KMS-11 (cell line): ENCODE measurements around the gene ADGRL1.
A peak's percentile ranks its signal among the peaks of the same experiment; 100 is the strongest.

ENCODE experiments used
- H2AFZ ChIP-seq: fragments of 200-600 bp; sonication (generic); 2 replicates; pipeline ENCODE4 v1.6.1; 2016; ENCODE audit warnings: antibody characterized with exemption, mixed run types, low read depth
- H3K27ac ChIP-seq: fragments of 200-600 bp; sonication (generic); 2 replicates; pipeline ENCODE4 v1.6.1; 2016; ENCODE audit warnings: mild to moderate bottlenecking, mixed run types
- H3K27me3 ChIP-seq: fragments of 200-600 bp; sonication (generic); 2 replicates; pipeline ENCODE4 v1.6.1; 2017; ENCODE audit warnings: mild to moderate bottlenecking, low read depth, mixed run types, moderate library complexity; ENCODE audit not compliant: insufficient read depth
- H3K36me3 ChIP-seq: fragments of 200-600 bp; sonication (generic); 2 replicates; pipeline ENCODE4 v1.6.1; 2017; ENCODE audit warnings: mild to moderate bottlenecking, mixed run types; ENCODE audit not compliant: insufficient read depth
- H3K4me1 ChIP-seq: fragments of 200-600 bp; sonication (generic); 2 replicates; pipeline ENCODE4 v1.6.1; 2016; ENCODE audit warnings: mild to moderate bottlenecking, low read depth, mixed run types; ENCODE audit not compliant: poor library complexity, severe bottlenecking
- H3K4me2 ChIP-seq: fragments of 200-600 bp; sonication (generic); 2 replicates; pipeline ENCODE4 v1.7.0; 2016; ENCODE audit warnings: mild to moderate bottlenecking, mixed run types
- H3K4me3 ChIP-seq: fragments of 200-600 bp; sonication (generic); IDR thresholded peaks from 2 replicates; pipeline ENCODE4 v1.6.1; 2017; ENCODE audit warnings: low read depth, low read length, mixed read lengths; ENCODE audit not compliant: insufficient read depth
- H3K79me2 ChIP-seq: fragments of 200-600 bp; sonication (generic); 2 replicates; pipeline ENCODE4 v1.6.1; 2016; ENCODE audit warnings: low read depth, mixed run types; ENCODE audit not compliant: insufficient read depth
- H3K9ac ChIP-seq: fragments of 200-600 bp; sonication (generic); 2 replicates; pipeline ENCODE4 v1.6.1; 2016; ENCODE audit warnings: mild to moderate bottlenecking, mixed run types
- H4K20me1 ChIP-seq: fragments of 200-600 bp; sonication (generic); 2 replicates; pipeline ENCODE4 v1.6.1; 2016; ENCODE audit warnings: mild to moderate bottlenecking, mixed run types; ENCODE audit not compliant: insufficient read depth
- CTCF ChIP-seq: fragments of 200-600 bp; sonication (generic); conservative IDR thresholded peaks from 2 replicates; pipeline ENCODE4 v1.6.1; 2017; ENCODE audit warnings: low read depth, mild to moderate bottlenecking, antibody characterized with exemption, low read length, moderate library complexity, mixed read lengths

ADGRL1 gene

DNA sequence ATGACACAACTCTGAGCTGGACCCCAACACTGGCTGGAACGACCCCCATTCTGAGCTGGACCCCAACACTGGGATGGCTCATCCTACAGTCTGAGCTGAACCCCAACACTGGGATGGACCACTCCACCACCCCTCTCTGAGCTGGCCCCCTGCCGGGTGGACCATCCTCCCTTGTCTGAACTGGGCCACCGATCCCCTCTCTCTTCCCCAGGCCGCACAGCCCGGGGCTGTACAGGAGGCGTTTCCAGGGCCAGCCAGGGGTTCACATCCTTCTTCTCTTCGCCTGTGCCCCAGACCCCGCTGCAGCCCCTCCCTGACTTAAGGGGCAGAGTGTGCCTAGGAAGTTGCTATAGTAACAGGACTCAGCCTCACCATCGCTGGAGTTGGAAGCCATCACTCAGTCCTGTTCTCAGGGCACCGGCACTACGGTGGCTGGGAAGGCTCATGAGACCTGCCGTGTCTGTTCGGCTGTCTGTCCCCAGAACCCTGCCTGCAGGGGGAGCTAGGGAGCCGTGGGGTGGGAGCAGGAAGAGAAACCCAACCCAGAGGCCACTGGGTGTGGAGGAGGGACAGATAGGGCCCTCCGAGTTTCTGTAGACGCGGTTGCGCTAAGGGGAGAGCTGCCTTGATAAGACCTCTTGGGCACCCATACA is 92.1 kb downstream of the ADGRL1 start:
- no peaks in the 10 kb centered on the region for H3K36me3 ChIP-seq
- 0 out of 2 replicates have a peak, but pooled peaks have one; percentile 21 for TF ChIP-seq CTCF
- H4K20me1 ChIP-seq: no peaks in the 10 kb centered on the region
- no peak overlapping the region for H3K27ac ChIP-seq
- H2AFZ ChIP-seq: no peak overlapping the region
- H3K79me2 ChIP-seq: no peaks in the 10 kb centered on the region; the same call in 1 of the 2 replicates
- no peak overlapping the region for H3K9ac ChIP-seq
- no peaks in the 10 kb centered on the region for H3K27me3 ChIP-seq
- peaks cover 10% of the 10 kb centered on the region for H3K4me1 ChIP-seq
- H3K4me2 ChIP-seq: no peak overlapping the region
- no peak overlapping the region for H3K4me3 ChIP-seq

- Histone ChIP-seq H3K27ac (no peak overlapping the region), H2AFZ (no peak overlapping the region), H3K36me3 (no peaks in the 10 kb centered on the region)
Observed at GRCh38 chr19:14112809-14113385, 93.1 kb downstream of the ADGRL1 start.

DNA sequence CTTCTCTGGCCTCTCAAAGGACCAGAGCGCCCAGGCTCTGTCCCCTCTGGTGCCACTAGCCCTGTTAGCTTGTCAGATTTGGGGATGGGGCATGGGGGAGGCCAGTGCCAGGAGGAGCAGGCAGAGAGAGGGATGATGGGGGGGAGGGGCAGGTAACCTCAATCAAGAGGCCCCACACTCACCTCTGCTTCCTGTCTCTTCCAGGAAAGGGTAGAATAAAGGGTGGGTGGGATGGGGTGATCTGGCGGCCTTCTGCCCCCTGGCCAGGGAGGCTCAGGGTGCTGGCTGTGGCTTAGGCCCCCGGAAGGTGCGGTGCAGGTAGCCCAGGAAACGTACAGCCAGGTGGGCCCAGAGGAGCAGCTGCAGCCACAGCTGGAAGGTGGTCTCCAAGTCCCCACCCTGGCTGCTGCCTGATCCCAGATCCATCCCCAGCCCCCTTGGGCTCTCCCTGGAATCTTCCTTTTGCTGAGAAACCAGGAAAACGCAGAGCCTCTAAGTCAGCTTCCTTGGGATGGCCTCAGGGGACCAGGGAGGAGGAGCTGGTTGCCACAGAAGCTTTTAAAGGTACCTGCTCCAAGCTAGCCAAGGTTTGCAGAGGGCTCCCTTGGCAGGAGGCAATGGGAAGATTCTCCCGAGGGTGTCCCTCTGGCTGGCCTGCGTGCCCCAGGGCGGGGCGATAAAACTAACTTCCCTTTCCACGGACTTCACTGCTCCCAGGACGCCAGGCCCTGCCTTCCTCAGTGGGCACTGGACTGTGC is 93.7 kb downstream of the ADGRL1 start:
- H3K36me3 ChIP-seq: no peaks in the 10 kb centered on the region
- no peak overlapping the region for H3K27ac ChIP-seq
- no peaks in the 10 kb centered on the region for H4K20me1 ChIP-seq
- no peak overlapping the region for H3K9ac ChIP-seq
- H3K79me2 ChIP-seq: no peaks in the 10 kb centered on the region; the same call in 1 of the 2 replicates
- no peak for TF ChIP-seq CTCF
- H3K4me1 ChIP-seq: peaks cover 10% of the 10 kb centered on the region
- H2AFZ ChIP-seq: no peak overlapping the region
- H3K4me2 ChIP-seq: no peak overlapping the region
- H3K4me3 ChIP-seq: no peak overlapping the region
- H3K27me3 ChIP-seq: no peaks in the 10 kb centered on the region

More at GRCh38 chr19:14112809-14113385, 93.1 kb downstream of the ADGRL1 start:
- Histone ChIP-seq H3K4me1 (peaks cover 10% of the 10 kb centered on the region), H3K27me3 (no peaks in the 10 kb centered on the region), H4K20me1 (no peaks in the 10 kb centered on the region), H3K79me2 (no peaks in the 10 kb centered on the region; the same call in 1 of the 2 replicates), H3K9ac (no peak overlapping the region), H3K4me2 (no peak overlapping the region), H3K4me3 (no peak overlapping the region)
- TF ChIP-seq CTCF: no peak

GRCh38 chr19:14111486-14111885 is 94.5 kb downstream of the ADGRL1 start:
- no peaks in the 10 kb centered on the region; the same call in 1 of the 2 replicates for H3K79me2 ChIP-seq
- H3K27ac ChIP-seq: no peak overlapping the region
- no peaks in the 10 kb centered on the region for H3K27me3 ChIP-seq
- H3K36me3 ChIP-seq: no peaks in the 10 kb centered on the region
- no peaks in the 10 kb centered on the region for H4K20me1 ChIP-seq
- no peak for TF ChIP-seq CTCF
- no peak overlapping the region for H2AFZ ChIP-seq
- no peak overlapping the region for H3K4me3 ChIP-seq
- H3K4me2 ChIP-seq: no peak overlapping the region
- peaks cover 7% of the 10 kb centered on the region for H3K4me1 ChIP-seq
- no peak overlapping the region for H3K9ac ChIP-seq
